Epithelial cell of prostate (primary cell): ENCODE measurements around the gene CSTF3.
"Not testable (repeated sequence)": the region's sequence is repeated elsewhere in the genome, so short reads cannot be mapped to it uniquely, and the experiment has no call there.

ENCODE experiments used
- DNase-seq: peaks from one replicate; pipeline ENCODE4 v3.0.0-alpha.2; 2011; ENCODE audit warnings: low read depth, low spot score
- H3K27ac ChIP-seq: fragments of 450-650 bp; 2 replicates; pipeline ENCODE4 v1.5.1; 2017; ENCODE audit warnings: mild to moderate bottlenecking

Gene CSTF3

DNA sequence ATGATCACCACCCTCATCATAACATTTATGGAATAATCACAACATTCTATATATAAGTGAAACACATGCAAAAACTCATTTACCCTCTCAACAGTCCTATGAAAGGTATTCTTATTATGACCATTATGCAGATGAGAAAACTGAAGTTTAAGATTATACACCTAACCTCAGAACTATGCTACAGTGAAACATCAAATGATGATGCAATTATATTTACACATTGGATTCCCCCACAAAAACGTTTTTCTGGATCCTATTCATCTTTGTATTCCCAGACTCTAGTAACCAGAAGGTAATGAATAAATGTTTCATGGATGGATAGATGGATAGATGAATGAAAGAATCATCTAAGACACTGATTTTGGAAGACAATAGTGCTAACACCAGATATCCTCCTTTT, 67.1 kb downstream of the CSTF3 start:
- no peak for DNase-seq

DNA sequence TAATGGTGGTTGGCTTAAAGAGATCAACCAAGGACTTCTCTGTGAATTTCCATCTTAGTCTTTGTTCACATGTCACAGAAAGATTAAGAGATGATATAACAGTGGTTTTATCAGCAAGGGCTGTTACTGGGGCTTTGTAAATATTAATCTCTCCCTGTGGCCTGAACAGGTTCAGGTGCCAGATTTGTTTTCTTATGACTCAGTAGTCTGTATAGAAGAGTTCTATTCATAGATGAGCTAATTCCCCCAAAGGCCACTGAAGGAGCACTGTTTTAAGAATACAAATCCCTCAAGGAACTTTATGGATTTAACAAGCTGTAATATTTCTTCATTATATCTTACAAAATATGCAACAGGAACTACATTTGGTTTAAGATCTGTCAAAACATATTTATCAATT, 71.5 kb downstream of the CSTF3 start:
- no peak overlapping the region for H3K27ac ChIP-seq
- no peak for DNase-seq

More for the DNA sequence above, 67.1 kb downstream of the CSTF3 start:
- no peak overlapping the region for H3K27ac ChIP-seq

DNA sequence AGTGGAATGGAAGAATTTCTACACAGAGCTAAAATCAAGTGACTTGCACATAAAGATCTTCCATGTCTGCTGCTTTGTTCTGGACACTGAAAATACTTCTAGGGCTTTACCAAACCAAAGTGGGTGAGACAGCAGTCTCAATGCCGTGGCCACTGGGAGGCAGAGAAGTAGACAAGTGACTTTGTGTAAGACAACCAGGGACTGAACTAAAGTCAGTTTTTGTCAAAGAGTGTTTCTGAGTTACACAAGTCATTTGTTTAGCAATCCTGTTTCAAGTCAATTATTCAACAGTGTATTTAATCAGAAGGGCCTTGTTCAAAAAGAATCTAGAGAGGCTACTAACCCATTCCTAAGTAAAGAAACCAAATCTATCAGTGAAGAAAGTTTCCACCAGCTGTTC, 75.3 kb downstream of the CSTF3 start:
- no peak for DNase-seq
- H3K27ac ChIP-seq: no peak overlapping the region

- DNase-seq: no peak
- H3K27ac ChIP-seq: no peak overlapping the region
These were observed 77.4 kb downstream of the CSTF3 start for GRCh38 chr11:33083918-33084317.

- no peak for DNase-seq
These were observed 88.8 kb downstream of the CSTF3 start for GRCh38 chr11:33072465-33072864.

DNA sequence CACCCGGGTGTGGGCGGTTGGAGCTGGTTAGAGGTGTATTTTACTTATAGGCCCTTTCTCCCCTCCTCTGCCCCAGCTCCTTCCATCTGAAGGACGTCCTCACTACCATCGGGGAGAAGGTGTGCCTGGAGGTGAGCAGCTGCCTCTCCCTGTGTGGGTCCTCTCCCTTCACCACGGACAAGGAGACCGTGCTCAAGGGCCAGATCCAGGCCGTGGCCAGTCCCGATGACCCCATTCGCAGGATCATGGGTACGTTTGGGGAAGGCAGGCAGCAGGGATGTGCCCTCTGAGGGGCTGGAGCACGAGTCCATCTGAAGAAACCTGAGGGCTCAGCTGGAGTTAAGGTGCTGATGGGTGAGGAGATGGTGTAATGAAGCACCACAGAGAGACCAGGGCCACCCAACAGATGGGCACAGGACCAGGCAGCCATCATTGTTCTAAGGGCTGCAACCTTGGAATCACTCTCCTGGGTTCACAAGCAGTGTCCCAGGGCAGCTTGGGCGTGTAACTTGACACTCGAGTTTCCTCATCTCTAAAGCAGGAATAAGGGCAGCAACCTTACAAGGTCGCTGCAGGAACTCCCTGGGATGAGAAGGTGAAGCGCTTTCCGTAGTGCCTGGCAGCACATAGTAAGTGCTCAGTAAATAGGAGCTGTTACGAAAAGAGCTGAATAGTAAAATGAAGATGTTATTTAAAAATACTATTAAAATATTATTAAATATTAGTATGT, 92.5 kb downstream of the CSTF3 start:
- DNase-seq: no peak
- H3K27ac ChIP-seq: no peak overlapping the region

More at GRCh38 chr11:33072465-33072864, 88.8 kb downstream of the CSTF3 start:
- H3K27ac ChIP-seq: peak overlapping the region; percentile 5

DNA sequence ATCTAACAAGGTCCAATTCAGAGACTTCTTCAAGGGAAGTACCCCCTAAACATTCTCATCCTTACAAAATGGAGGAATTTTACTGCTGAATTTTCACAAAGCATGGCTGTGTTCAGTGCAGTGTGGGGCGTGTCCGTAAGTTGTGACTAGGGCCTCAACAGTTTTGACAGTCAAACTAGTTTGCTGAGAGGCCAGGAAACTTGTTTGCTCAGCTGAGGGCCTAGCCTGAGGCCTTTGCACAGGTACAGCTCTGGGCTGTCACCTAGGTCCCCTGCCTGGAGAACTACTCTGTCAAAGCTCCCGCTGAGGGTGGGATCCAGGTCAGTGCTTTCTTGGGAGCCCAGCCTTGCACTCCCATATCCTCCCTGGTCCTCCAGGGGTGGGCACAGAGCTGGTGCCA, 94.0 kb downstream of the CSTF3 start:
- DNase-seq: no peak
- no peak overlapping the region for H3K27ac ChIP-seq

DNA sequence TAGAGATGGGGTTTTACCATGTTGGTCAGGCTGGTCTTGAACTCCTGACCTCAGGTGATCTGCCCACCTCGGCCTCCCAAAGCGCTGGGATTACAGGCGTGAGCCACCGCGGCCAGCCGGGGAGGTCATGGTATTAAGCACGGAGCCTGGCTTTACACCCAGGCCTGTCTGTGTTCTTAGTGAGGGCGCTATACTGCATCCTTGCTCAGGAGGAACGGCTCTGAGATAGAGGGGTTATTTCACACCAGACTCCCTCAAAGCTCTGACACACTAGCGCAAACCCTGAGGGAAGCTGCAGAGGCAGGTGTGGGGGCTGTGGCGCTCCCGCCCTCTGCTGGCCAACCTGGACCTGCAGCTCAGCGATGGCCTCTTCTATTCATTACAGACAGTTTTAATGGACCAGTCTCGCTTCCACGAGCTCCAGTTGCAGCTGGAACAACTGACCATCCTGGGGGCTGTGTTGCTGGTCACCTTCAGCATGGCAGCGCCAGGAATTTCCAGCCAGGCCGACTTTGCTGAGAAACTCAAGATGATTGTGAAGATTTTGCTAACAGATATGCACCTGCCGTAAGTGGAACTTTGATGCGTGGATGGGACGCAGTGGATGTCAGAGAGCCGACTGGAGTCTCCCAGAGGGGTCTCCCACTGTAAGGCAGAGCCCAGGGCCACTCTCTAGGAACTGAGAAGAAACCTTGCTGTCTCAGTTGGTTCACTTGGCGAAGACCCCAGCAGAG, 95.7 kb downstream of the CSTF3 start:
- DNase-seq: no peak
- no peak overlapping the region for H3K27ac ChIP-seq

DNA sequence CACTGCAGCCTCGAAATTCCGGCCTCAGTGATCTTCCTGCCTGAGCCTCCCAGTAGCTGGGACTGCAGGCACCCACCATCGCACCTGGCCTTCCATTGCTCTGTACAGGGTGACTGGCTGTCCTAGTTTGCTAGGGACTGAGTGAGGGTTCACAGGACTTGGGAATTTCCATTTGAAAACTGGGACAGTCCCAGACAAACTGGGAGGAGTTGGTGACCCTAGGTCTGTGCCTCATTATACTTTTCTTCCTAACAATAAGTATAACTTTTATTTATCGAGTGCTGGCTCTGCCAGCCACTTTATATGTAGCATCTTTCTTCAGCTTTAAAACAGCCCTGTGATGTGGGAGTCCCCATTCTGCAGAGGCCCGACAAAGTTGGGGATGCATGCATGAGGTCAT, 96.4 kb downstream of the CSTF3 start:
- DNase-seq: no peak
- peak overlapping the region; percentile 92 for H3K27ac ChIP-seq

- no peak for DNase-seq
- peak overlapping the region; percentile 92 for H3K27ac ChIP-seq
These were observed 97.1 kb downstream of the CSTF3 start for GRCh38 chr11:33064033-33064825.

- peak overlapping the region; percentile 92 for H3K27ac ChIP-seq
- no peak for DNase-seq
These were observed 97.9 kb downstream of the CSTF3 start for GRCh38 chr11:33063326-33063881.

GRCh38 chr11:33062137-33062536, 99.1 kb downstream of the CSTF3 start:
- peak overlapping the region; percentile 92 for H3K27ac ChIP-seq
- DNase-seq: no peak

GRCh38 chr11:33060271-33060670, 101.0 kb downstream of the CSTF3 start:
- H3K27ac ChIP-seq: peak overlapping the region; percentile 92
- no peak for DNase-seq

GRCh38 chr11:33059331-33060007, 101.8 kb downstream of the CSTF3 start:
- DNase-seq: no peak
- peak overlapping the region; percentile 92 for H3K27ac ChIP-seq

DNA sequence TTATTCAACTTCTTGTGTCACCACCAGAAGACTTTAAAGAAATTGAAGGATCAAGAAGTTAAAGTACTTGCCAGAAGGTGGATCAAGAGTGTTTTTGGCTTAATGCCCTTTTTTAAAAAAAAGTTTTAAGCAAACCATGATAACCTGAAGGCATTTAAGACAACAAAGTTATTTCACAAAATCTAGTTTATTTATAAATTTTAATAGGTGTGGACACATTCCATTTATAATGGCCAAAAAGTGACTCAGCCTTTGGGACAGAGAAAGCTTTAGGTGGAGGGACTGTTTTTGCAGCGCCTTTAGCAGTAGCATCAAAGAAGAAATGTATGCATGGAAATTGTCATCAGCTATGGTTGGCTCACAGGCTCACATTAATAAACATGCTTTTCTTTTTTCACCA, 104.0 kb downstream of the CSTF3 start:
- no peak for DNase-seq
- no peak overlapping the region for H3K27ac ChIP-seq

DNA sequence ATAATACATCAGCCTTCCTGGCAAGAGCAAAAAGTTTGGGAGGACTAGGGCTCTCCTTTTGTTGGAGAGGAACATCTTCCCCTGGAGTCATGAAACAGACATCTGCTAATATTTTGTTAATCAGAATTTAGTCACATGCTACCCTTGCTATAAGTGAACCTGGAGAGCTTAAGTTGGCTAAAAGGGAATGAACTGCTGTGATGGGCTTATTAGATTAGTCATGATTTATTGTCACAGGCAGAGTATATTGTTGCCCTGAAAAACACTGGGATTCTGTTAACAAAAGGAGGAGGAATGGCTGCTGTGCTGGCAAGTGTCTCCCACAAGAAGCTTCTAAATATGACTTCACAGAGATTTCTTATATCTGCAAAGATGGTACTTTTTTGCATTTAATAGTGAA, 105.9 kb downstream of the CSTF3 start:
- H3K27ac ChIP-seq: no peak overlapping the region
- DNase-seq: no peak

DNA sequence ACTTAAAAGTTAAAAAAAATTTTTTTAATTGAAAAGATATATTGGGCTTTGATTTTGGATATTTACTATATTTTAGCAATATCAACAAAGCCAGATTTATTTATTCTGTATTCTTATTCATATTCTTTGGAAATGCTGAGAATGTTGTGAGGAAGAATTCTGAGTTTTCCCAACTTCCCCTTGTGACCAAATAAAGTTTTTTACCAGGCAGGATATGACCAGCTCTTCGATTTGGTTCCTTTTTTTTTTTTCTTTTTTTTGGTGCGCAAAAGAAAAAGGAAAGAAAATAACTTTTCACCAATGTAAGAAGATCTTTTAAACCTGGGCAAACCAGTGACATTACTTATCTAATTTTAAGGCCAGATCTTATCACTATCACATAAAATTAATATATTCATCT, 109.0 kb downstream of the CSTF3 start:
- no peak for DNase-seq
- H3K27ac ChIP-seq: no peak overlapping the region

GRCh38 chr11:33049565-33050408, 111.5 kb downstream of the CSTF3 start:
- H3K27ac ChIP-seq: peak overlapping the region; percentile 9
- DNase-seq: not testable (repeated sequence)

- not testable (repeated sequence) for H3K27ac ChIP-seq, DNase-seq
These were observed 112.6 kb downstream of the CSTF3 start for GRCh38 chr11:33048701-33049100.
